Endothelial cell of umbilical vein (primary cell): ENCODE results near the gene MEGF11. TPM values are rescaled to one million over a fixed set of nuclear protein-coding genes. Genes with fewer than 3 reads are reported as not detected.

ENCODE experiments used
- BruUV-seq: library from RNA; stranded (reverse); fragments of 400-500 nt; replicated peaks from 2 replicates; lab custom pipeline; 2021; lab: Mats Ljungman, UMichigan
- CTCF ChIA-PET: fragments of 300-600, 350-600 bp; sonication (Branson Sonifier 250); formaldehyde crosslinking; loops from one replicate; lab custom pipeline; 2021; ENCODE audit warnings: antibody characterized with exemption, inconsistent platforms; lab: Charles Lee
- POLR2A ChIA-PET: fragments of 300-600, 350-600 bp; sonication (Branson Sonifier 250); formaldehyde crosslinking; loops from one replicate; lab custom pipeline; 2021; ENCODE audit warnings: antibody characterized with exemption, inconsistent platforms; lab: Charles Lee
- DNase-seq: peaks from one replicate; pipeline ENCODE4 v3.0.0-alpha.2; 2011; ENCODE audit warnings: low read depth, low spot score
- FAIRE-seq: peaks from 2 replicates; lab custom pipeline; 2011; peaks lifted over from hg19 to GRCh38; lab: Jason Lieb, UNC
- H2AFZ ChIP-seq: 2 replicates; pipeline ENCODE4 v1.6.0; 2012; ENCODE audit warnings: low read depth, low read length, control low read depth, inconsistent platforms
- H3K27ac ChIP-seq: 2 replicates; pipeline ENCODE4 v1.5.1; 2011; ENCODE audit warnings: low read depth, mild to moderate bottlenecking, control low read depth, low read length, moderate library complexity; ENCODE audit not compliant: insufficient read depth
- H3K27me3 ChIP-seq, 2 experiments: 2 replicates each; pipeline versions ENCODE4 v1.6.0 to v1.6.1; 2011; ENCODE audit warnings: low read length in 2 of 2, mixed read lengths in 1 of 2; ENCODE audit not compliant: control insufficient read depth in 2 of 2, insufficient read depth in 2 of 2
- H3K36me3 ChIP-seq, 2 experiments: 2 replicates in 1 of 2; 3 replicates in 1 of 2; pipeline ENCODE4 v1.5.1; 2011; ENCODE audit warnings: low read length in 2 of 2, mild to moderate bottlenecking in 1 of 2, moderate library complexity in 1 of 2; ENCODE audit not compliant: control insufficient read depth in 2 of 2, insufficient read depth in 2 of 2; ENCODE audit errors: extremely low read depth in 1 of 2
- H3K4me1 ChIP-seq: 3 replicates; pipeline ENCODE4 v1.5.1; 2011; ENCODE audit warnings: mild to moderate bottlenecking, low read length; ENCODE audit not compliant: control insufficient read depth, insufficient read depth; ENCODE audit errors: extremely low read depth
- H3K4me2 ChIP-seq: 2 replicates; pipeline ENCODE4 v1.6.1; 2011; ENCODE audit warnings: low read length, control low read depth, mixed read lengths; ENCODE audit not compliant: insufficient read depth
- H3K4me3 ChIP-seq, 3 experiments: fragments of 200-600 bp in 1 of 3; sonication (generic), shearing (Covaris generic) in 1 of 3; replicated peaks in 1 of 3; 2 replicates each; pipeline ENCODE4 v1.5.1; 2011 to 2016; ENCODE audit warnings: control low read depth in 3 of 3, low read length in 3 of 3, mild to moderate bottlenecking in 2 of 3, inconsistent platforms in 1 of 3, low read depth in 1 of 3, moderate library complexity in 1 of 3; ENCODE audit not compliant: insufficient read depth in 1 of 3
- H3K79me2 ChIP-seq: 2 replicates; pipeline ENCODE4 v1.6.0; 2012; ENCODE audit warnings: low read length, inconsistent platforms; ENCODE audit not compliant: control insufficient read depth, insufficient read depth
- H3K9ac ChIP-seq: replicated peaks from 2 replicates; pipeline ENCODE3; 2011; ENCODE audit warnings: low read length, control low read depth; ENCODE audit not compliant: insufficient read depth; ENCODE audit errors: extremely low read depth
- H3K9me1 ChIP-seq: replicated peaks from 3 replicates; pipeline ENCODE4 v1.6.0; 2011; ENCODE audit warnings: mild to moderate bottlenecking, low read length; ENCODE audit not compliant: control insufficient read depth, insufficient read depth; ENCODE audit errors: extremely low read depth
- H3K9me3 ChIP-seq: replicated peaks from 2 replicates; pipeline ENCODE4 v1.5.1; 2012; ENCODE audit warnings: low read length, inconsistent platforms; ENCODE audit not compliant: control insufficient read depth, insufficient read depth
- H4K20me1 ChIP-seq: replicated peaks from 2 replicates; pipeline ENCODE3; 2011; ENCODE audit warnings: mild to moderate bottlenecking, low read length; ENCODE audit not compliant: control insufficient read depth, insufficient read depth; ENCODE audit errors: extremely low read depth
- CTCF ChIP-seq, 2 donors: IDR thresholded peaks; 1 replicate in 1 of 2; 2 replicates in 1 of 2; pipeline ENCODE4 v1.5.1; 2011; ENCODE audit warnings: low read length in 2 of 2, mild to moderate bottlenecking in 2 of 2, moderate library complexity in 2 of 2, control low read depth in 1 of 2, inconsistent platforms in 1 of 2, low read depth in 1 of 2; ENCODE audit not compliant: insufficient read depth in 1 of 2; ENCODE audit errors: extremely low read depth in 1 of 2
- EZH2 ChIP-seq: IDR thresholded peaks from 2 replicates; pipeline ENCODE4 v1.6.1; 2012; ENCODE audit warnings: borderline replicate concordance, low read depth, mild to moderate bottlenecking, moderate library complexity, low read length, inconsistent platforms; ENCODE audit not compliant: severe bottlenecking
- FOS ChIP-seq: IDR thresholded peaks from 2 replicates; pipeline ENCODE4 v1.6.1; 2011; ENCODE audit warnings: mild to moderate bottlenecking, low read length, moderate library complexity, borderline replicate concordance; ENCODE audit not compliant: insufficient read depth
- GATA2 ChIP-seq: IDR thresholded peaks from 2 replicates; pipeline ENCODE4 v1.7.0; 2011; ENCODE audit warnings: low read depth, mild to moderate bottlenecking, moderate library complexity, mixed read lengths, low read length; ENCODE audit not compliant: insufficient read length, insufficient read depth
- JUN ChIP-seq: IDR thresholded peaks from 2 replicates; pipeline ENCODE4 v1.6.1; 2011; ENCODE audit warnings: borderline replicate concordance, low read depth; ENCODE audit not compliant: insufficient read length, insufficient read depth
- MYC ChIP-seq: IDR thresholded peaks from one replicate; pipeline ENCODE4 v1.6.1; 2011; ENCODE audit warnings: mild to moderate bottlenecking, low read depth, low read length
- POLR2A ChIP-seq: IDR thresholded peaks from 2 replicates; pipeline ENCODE4 v1.6.1; 2012; ENCODE audit warnings: low read depth, mild to moderate bottlenecking, control low read depth, low read length
- POLR2AphosphoS5 ChIP-seq: IDR thresholded peaks from 2 replicates; pipeline ENCODE4 v1.6.1; 2012; ENCODE audit warnings: low read depth, mild to moderate bottlenecking, control low read depth, low read length, moderate library complexity; ENCODE audit not compliant: insufficient read depth
- dilution Hi-C: fragments of 300-500 bp; cut with MboI; formaldehyde crosslinking; loops from one replicate; pipeline ENCODE4 v1.15.0; 2019; ENCODE audit warnings: low sequenced_read_pairs; ENCODE audit not compliant: extremely low pct_ligation_motif_present
- intact Hi-C: fragments of 100-400 bp; cut with micrococcal nuclease; formaldehyde crosslinking; loops from one replicate; pipeline ENCODE4 v1.10.0; 2022
- polyA plus RNA-seq, 4 experiments: library from polyadenylated mRNA; depleted of rRNA in 3 of 4; stranded (reverse) in 3 of 4; unstranded in 1 of 4; fragments of >200 nt; gene quantifications; 2 replicates each; pipeline versions ENCODE4 v1.2.1 to v1.2.3, GENCODE V29; 2011 to 2012; ENCODE audit warnings: missing spikeins in 1 of 4
- total RNA-seq: library from RNA; stranded (reverse); gene quantifications from 2 replicates; pipeline ENCODE4 v1.2.3, GENCODE V29; 2021
- TF ChIP-seq, protein P1 (sequence below): IDR thresholded peaks from 2 replicates; pipeline ENCODE4 v1.6.1; 2011; ENCODE audit not compliant: insufficient read depth, insufficient read length

Gene MEGF11
- total and polyA plus RNA-seq, 2 donors (not counting 3 experiments of a cell fraction or from before 2014, with no cell fraction given), result not detected

GRCh38 chr15:65940618-65940909 is 313.0 kb downstream of the MEGF11 start:
- Histone ChIP-seq H3K4me3 (no peak overlapping the region), H3K27me3 (no peaks in the 10 kb centered on the region), H3K79me2 (no peaks in the 10 kb centered on the region), H3K9me3 (no peaks in the 10 kb centered on the region), H3K4me2 (no peak overlapping the region), H3K36me3 (no peaks in the 10 kb centered on the region), H4K20me1 (no peaks in the 10 kb centered on the region), H3K9me1 (no peaks in the 10 kb centered on the region), H3K9ac (no peak overlapping the region), H3K27ac (no peak overlapping the region), H3K4me1 (peaks cover 16% of the 10 kb centered on the region), H2AFZ (no peak overlapping the region)
- intact Hi-C loops, result loop anchor here (10.0 kb wide), 1 partner anchor 306 kb away; no protein-coding TSS in a partner anchor
- TF ChIP-seq FOS, result peak; percentile 49
- no peak for TF ChIP-seq MYC
- dilution Hi-C loops, result no loop called here
- BruUV-seq, result no TSS peak
- DNase-seq (peak; percentile 25), FAIRE-seq (no peak)
- CTCF ChIA-PET, result no interaction called here
- POLR2A ChIA-PET, result no interaction called here

DNA sequence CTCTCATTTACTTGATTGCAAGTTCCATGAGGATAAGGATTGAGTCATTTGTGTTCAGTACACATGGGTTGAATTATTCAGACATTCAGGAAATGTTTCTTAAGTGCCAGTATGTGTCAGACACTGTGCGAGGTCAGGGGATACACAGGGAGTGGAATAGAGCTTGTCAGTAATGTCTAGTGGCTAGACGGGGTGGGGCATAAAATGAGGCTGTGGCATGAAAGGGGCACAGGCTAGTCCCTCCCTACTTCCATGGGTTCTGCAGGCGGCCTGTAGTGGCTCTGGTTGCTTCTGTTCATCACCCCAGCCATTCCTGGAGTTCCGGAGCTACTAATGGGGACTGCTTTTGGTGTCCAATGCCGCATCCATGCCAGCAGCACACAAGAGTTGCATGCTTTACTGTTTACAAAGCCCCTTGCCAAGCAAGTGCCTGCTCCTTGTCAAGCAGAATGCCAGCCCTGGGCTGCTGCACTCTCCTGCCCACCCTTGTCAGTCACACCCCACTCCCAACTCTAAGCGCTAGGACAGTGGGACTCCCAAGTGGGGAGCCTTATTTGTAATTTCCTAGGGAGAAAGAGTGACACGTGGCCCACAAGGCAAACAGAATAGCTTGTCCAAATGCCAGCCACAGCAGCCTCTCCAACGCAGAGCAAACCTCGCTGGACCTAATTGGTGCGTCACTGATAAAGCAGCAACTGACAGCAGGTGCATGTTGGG is 313.5 kb downstream of the MEGF11 start:
- Histone ChIP-seq H3K4me2 (no peak overlapping the region), H3K27me3 (no peaks in the 10 kb centered on the region), H3K79me2 (no peaks in the 10 kb centered on the region), H3K27ac (no peak overlapping the region), H2AFZ (no peak overlapping the region), H3K4me3 (no peak overlapping the region), H3K4me1 (peaks cover 16% of the 10 kb centered on the region), H3K9me3 (no peaks in the 10 kb centered on the region), H3K36me3 (no peaks in the 10 kb centered on the region), H4K20me1 (no peaks in the 10 kb centered on the region), H3K9me1 (no peaks in the 10 kb centered on the region), H3K9ac (no peak overlapping the region)
- BruUV-seq, result no TSS peak
- ChIA-PET CTCF (interaction anchor here (0.7 to 1.0 kb wide), 4 partner anchors 10 to 40 kb away, joined by 3 to 4 read pairs (median 3); no protein-coding TSS in a partner anchor), POLR2A (no interaction called here)
- intact Hi-C loops (loop anchor here (10.0 kb wide), 1 partner anchor 305 kb away; no protein-coding TSS in a partner anchor), dilution Hi-C loops (no loop called here)
- DNase-seq (peak; percentile 76), FAIRE-seq (peak; percentile 83)
- TF ChIP-seq POLR2A (no peak), POLR2AphosphoS5 (peak; percentile 52), FOS (peak; percentile 77), CTCF (IDR thresholded peaks at IDR 0.05; ENCODE audit: extremely low read depth in 1 of 2, insufficient read depth in 1 of 2, low read depth in 1 of 2, low read length in 2 of 2) (no peak), EZH2 (no peak), GATA2 (no peak), JUN (no peak), MYC (no peak)
- TF ChIP-seq, protein P1, sequence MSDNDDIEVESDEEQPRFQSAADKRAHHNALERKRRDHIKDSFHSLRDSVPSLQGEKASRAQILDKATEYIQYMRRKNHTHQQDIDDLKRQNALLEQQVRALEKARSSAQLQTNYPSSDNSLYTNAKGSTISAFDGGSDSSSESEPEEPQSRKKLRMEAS, result no peak
